ENCODE measurements around the gene GPR84. TPM values are rescaled to one million over a fixed set of nuclear protein-coding genes. Genes with fewer than 3 reads are reported as not detected.

The GPR84 gene
- total RNA-seq, 2 donors from 2014 or later: not detected

GRCh38 chr12:54351341-54351740, 12.9 kb downstream of the GPR84 start:
- no peak for TF ChIP-seq POLR2A (IDR thresholded peaks at IDR 0.05)
- no peak for TF ChIP-seq CTCF (IDR thresholded peaks at IDR 0.05)
- H3K9me3 ChIP-seq: no peaks in the 10 kb centered on the region
- H3K27ac ChIP-seq: peak overlapping the region; percentile 69 to 86 (median 80)
- intact Hi-C loops (cut with DNase I): no loop called here
- peaks cover 0 to 33% of the 10 kb centered on the region in 2 donors for H3K36me3 ChIP-seq (replicated peaks in 1 of 2; ENCODE audit: insufficient read depth in 1 of 2, low read depth in 2 of 2)
- peaks cover 53% of the 10 kb centered on the region for H3K4me1 ChIP-seq
- DNase-seq (no peak), ATAC-seq (no peak)
- H3K27me3 ChIP-seq: no peaks in the 10 kb centered on the region
- 72 to 80% methylated on average over 4 of the region's 4 CpGs for WGBS, 2 donors
- no peak overlapping the region for H3K4me3 ChIP-seq

DNA sequence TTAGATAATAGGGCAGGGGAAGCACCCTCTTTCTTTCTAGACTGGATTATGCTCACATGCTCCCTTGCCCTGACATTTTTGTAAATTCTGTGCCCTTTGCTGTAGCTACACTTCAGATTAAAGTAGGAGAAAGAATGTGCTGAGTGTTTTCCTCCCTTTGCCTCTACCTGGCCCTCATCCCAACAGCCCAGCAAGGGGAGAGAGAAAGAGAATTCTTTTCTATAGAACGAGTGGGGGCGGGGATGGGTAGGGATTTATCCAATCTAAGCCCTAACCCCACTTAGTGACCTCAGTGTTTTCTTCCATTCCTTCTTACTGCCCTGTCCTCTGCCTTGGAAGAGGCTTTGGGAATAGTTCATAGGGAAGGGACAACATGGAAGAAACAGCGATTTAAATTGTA, 13.5 kb downstream of the GPR84 start:
- WGBS, 2 donors: 64 to 77% methylated on average over 3 of the region's 3 CpGs
- Histone ChIP-seq H3K4me3 (no peak overlapping the region), H3K27me3 (no peaks in the 10 kb centered on the region), H3K36me3 (replicated peaks in 1 of 2; ENCODE audit: insufficient read depth in 1 of 2, low read depth in 2 of 2) (peaks cover 0 to 33% of the 10 kb centered on the region in 2 donors), H3K27ac (peak overlapping the region in 2 of 4 donors; percentile 15 to 25), H3K4me1 (peaks cover 47% of the 10 kb centered on the region), H3K9me3 (no peaks in the 10 kb centered on the region)
- intact Hi-C loops (cut with DNase I): no loop called here
- DNase-seq (no peak), ATAC-seq (no peak)
- TF ChIP-seq CTCF (IDR thresholded peaks at IDR 0.05): no peak
- TF ChIP-seq POLR2A (IDR thresholded peaks at IDR 0.05): no peak

- no peak overlapping the region for H3K4me3 ChIP-seq
- peaks cover 36% of the 10 kb centered on the region for H3K4me1 ChIP-seq
- no peak overlapping the region for H3K27ac ChIP-seq
- no peak for DNase-seq
- H3K9me3 ChIP-seq: no peaks in the 10 kb centered on the region
- no peak for ATAC-seq
- no peaks in the 10 kb centered on the region for H3K27me3 ChIP-seq
- no peak for TF ChIP-seq POLR2A (IDR thresholded peaks at IDR 0.05)
- TF ChIP-seq CTCF (IDR thresholded peaks at IDR 0.05): no peak
- intact Hi-C loops (cut with DNase I): no loop called here
- peaks cover 0 to 40% of the 10 kb centered on the region in 2 donors for H3K36me3 ChIP-seq (replicated peaks in 1 of 2; ENCODE audit: insufficient read depth in 1 of 2, low read depth in 2 of 2)
Measured at GRCh38 chr12:54349679-54350078, 14.6 kb downstream of the GPR84 start.

- H3K27ac ChIP-seq: no peak overlapping the region
- intact Hi-C loops (cut with DNase I): no loop called here
Measured at GRCh38 chr12:54349036-54349435, 15.2 kb downstream of the GPR84 start.

More at GRCh38 chr12:54349036-54349435, 15.2 kb downstream of the GPR84 start:
- DNase-seq (no peak), ATAC-seq (no peak)
- peaks cover 0 to 42% of the 10 kb centered on the region in 2 donors for H3K36me3 ChIP-seq (replicated peaks in 1 of 2; ENCODE audit: insufficient read depth in 1 of 2, low read depth in 2 of 2)
- peaks cover 30% of the 10 kb centered on the region for H3K4me1 ChIP-seq
- no peak overlapping the region for H3K4me3 ChIP-seq
- no peaks in the 10 kb centered on the region for H3K27me3 ChIP-seq
- 82 to 86% methylated on average over 4 of the region's 4 CpGs for WGBS, 2 donors
- TF ChIP-seq POLR2A (IDR thresholded peaks at IDR 0.05) (no peak), CTCF (IDR thresholded peaks at IDR 0.05) (no peak)
- no peaks in the 10 kb centered on the region for H3K9me3 ChIP-seq
